Measurements from ENCODE around the gene CD74. TPM values are rescaled to one million over a fixed set of nuclear protein-coding genes. Genes with fewer than 3 reads are reported as not detected.
A peak's percentile ranks its signal among the peaks of the same experiment; 100 is the strongest.

Gene CD74
- total and polyA plus RNA-seq, 2 of the 13 experiments (the other 11 are each of a cell fraction or from before 2014, with no cell fraction given), result 34.1 to 84.4 TPM

DNA sequence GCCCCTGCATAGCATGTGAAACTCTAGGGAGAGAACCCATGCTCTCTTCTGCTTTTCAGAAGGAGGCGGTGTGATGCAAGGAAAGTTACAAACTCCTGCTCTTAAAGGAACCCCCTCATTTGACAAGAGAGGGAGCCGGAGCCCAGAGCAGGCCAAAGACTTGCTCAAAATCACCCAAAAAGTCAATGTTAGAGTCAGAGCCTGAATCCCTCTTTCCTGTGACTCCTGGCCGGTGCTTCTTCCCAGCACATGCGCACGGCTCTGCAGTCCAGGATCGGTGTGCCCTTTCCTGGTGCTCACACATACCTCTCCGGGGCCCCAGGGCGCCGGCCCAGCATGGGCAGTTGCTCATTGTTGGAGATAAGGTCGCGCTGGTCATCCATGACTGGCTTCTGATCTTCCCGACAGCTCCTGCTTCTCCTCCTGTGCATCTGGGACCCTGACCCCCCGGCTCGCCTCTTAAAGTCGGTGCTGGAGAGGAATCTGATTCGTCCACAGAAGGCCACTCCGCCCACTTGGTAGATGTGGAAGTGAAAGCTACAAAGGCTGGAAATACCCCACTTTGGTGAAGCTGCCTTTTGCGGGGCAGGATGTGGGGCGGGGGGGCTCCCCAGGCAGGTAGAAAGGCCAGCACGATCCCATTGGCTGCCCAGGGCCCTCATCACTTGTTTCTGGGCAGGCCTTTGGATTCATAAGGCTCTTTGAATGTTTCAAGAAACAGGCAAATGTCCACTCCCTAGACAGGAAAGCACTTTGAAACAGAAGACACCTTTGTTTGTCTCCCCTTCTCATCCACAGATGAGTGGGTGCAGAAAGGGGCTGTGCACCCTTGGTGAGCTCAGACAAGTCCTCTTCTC lies at the start of gene CD74 (continued):
- TF ChIP-seq SOX13 (IDR thresholded peaks at IDR 0.05) (no peak), SOX13 (CRISPR knock-in tag; conservative IDR thresholded peaks at IDR 0.05 in 1 of 2, IDR thresholded peaks at IDR 0.05 in 1 of 2) (peak in 1 of 2 experiments; percentile 63; a peak in 2 of 4 replicates), MEF2D (CRISPR knock-in tag; IDR thresholded peaks at IDR 0.05) (0 out of 2 replicates have a peak, but pooled peaks have one; percentile 24), SPEN (CRISPR knock-in tag; IDR thresholded peaks at IDR 0.05; ENCODE audit: low read depth) (no peak), ZNF703 (CRISPR knock-in tag; IDR thresholded peaks at IDR 0.05; ENCODE audit: borderline replicate concordance) (peak; percentile 39; the same call in 1 of the 2 replicates), ZNF607 (CRISPR knock-in tag; IDR thresholded peaks at IDR 0.05; ENCODE audit: borderline replicate concordance) (0 out of 2 replicates have a peak, but pooled peaks have one; percentile 29), RNF2 (conservative IDR thresholded peaks at IDR 0.05; ENCODE audit: low read depth) (no peak), ZNF773 (CRISPR knock-in tag; IDR thresholded peaks at IDR 0.05; ENCODE audit: borderline replicate concordance) (no peak), ZNF777 (CRISPR knock-in tag; IDR thresholded peaks at IDR 0.05) (peak; percentile 39; the same call in 1 of the 2 replicates), ZNF572 (CRISPR knock-in tag; IDR thresholded peaks at IDR 0.05) (0 out of 2 replicates have a peak, but pooled peaks have one; percentile 46), YY1 (IDR thresholded peaks at IDR 0.05; ENCODE audit: insufficient read depth, insufficient replicate concordance, low read depth, low read length) (peak; percentile 35), NR3C1 (CRISPR knock-in tag; IDR thresholded peaks at IDR 0.05) (no peak), HMG20B (CRISPR knock-in tag; conservative IDR thresholded peaks at IDR 0.05) (no peak), ATAD3A (CRISPR knock-in tag; IDR thresholded peaks at IDR 0.05) (no peak), ZSCAN9 (CRISPR knock-in tag; IDR thresholded peaks at IDR 0.05; ENCODE audit: borderline replicate concordance) (peak; percentile 48)
- TF ChIP-seq, protein P1, sequence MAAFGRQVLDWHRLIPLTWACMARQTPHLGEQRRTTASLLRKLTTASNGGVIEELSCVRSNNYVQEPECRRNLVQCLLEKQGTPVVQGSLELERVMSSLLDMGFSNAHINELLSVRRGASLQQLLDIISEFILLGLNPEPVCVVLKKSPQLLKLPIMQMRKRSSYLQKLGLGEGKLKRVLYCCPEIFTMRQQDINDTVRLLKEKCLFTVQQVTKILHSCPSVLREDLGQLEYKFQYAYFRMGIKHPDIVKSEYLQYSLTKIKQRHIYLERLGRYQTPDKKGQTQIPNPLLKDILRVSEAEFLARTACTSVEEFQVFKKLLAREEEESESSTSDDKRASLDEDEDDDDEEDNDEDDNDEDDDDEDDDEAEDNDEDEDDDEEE (CRISPR knock-in tag; IDR thresholded peaks at IDR 0.05), result no peak
- TF ChIP-seq, protein P2, sequence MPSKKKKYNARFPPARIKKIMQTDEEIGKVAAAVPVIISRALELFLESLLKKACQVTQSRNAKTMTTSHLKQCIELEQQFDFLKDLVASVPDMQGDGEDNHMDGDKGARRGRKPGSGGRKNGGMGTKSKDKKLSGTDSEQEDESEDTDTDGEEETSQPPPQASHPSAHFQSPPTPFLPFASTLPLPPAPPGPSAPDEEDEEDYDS (CRISPR knock-in tag; IDR thresholded peaks at IDR 0.05), result peak; percentile 98
- TF ChIP-seq, protein P3, sequence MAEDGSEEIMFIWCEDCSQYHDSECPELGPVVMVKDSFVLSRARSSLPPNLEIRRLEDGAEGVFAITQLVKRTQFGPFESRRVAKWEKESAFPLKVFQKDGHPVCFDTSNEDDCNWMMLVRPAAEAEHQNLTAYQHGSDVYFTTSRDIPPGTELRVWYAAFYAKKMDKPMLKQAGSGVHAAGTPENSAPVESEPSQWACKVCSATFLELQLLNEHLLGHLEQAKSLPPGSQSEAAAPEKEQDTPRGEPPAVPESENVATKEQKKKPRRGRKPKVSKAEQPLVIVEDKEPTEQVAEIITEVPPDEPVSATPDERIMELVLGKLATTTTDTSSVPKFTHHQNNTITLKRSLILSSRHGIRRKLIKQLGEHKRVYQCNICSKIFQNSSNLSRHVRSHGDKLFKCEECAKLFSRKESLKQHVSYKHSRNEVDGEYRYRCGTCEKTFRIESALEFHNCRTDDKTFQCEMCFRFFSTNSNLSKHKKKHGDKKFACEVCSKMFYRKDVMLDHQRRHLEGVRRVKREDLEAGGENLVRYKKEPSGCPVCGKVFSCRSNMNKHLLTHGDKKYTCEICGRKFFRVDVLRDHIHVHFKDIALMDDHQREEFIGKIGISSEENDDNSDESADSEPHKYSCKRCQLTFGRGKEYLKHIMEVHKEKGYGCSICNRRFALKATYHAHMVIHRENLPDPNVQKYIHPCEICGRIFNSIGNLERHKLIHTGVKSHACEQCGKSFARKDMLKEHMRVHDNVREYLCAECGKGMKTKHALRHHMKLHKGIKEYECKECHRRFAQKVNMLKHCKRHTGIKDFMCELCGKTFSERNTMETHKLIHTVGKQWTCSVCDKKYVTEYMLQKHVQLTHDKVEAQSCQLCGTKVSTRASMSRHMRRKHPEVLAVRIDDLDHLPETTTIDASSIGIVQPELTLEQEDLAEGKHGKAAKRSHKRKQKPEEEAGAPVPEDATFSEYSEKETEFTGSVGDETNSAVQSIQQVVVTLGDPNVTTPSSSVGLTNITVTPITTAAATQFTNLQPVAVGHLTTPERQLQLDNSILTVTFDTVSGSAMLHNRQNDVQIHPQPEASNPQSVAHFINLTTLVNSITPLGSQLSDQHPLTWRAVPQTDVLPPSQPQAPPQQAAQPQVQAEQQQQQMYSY (CRISPR knock-in tag; IDR thresholded peaks at IDR 0.05), result peak; percentile 93
- TF ChIP-seq, protein P4, sequence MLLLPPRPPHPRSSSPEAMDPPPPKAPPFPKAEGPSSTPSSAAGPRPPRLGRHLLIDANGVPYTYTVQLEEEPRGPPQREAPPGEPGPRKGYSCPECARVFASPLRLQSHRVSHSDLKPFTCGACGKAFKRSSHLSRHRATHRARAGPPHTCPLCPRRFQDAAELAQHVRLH (CRISPR knock-in tag; IDR thresholded peaks at IDR 0.05; ENCODE audit: borderline replicate concordance, low read depth), result peak; percentile 29; the same call in 1 of the 2 replicates
- TF ChIP-seq, protein P5, sequence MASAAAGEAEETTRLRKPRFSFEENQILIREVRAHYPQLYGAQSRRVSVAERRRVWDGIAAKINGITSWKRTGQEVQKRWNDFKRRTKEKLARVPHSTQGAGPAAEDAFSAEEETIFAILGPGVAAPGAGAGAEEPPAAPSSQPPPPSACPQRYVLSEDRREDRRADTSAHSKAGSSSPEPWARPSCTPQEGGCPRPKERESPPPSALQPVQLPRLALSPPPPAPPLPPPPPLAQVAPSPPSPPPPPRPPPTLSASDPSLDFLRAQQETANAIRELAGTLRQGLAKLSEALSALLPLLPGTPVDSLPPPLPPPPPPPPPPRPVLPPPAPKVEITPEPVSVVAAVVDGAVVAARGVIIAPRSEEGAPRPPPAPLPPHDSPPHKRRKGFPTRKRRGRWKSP (CRISPR knock-in tag; IDR thresholded peaks at IDR 0.05), result peak; percentile 26; the same call in 1 of the 2 replicates
- TF ChIP-seq, protein P6, sequence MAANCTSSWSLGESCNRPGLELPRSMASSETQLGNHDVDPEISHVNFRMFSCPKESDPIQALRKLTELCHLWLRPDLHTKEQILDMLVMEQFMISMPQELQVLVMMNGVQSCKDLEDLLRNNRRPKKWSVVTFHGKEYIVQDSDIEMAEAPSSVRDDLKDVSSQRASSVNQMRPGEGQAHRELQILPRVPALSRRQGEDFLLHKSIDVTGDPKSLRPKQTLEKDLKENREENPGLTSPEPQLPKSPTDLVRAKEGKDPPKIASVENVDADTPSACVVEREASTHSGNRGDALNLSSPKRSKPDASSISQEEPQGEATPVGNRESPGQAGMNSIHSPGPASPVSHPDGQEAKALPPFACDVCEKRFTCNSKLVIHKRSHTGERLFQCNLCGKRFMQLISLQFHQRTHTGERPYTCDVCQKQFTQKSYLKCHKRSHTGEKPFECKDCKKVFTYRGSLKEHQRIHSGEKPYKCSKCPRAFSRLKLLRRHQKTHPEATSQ (CRISPR knock-in tag; IDR thresholded peaks at IDR 0.05; ENCODE audit: borderline replicate concordance), result 0 out of 2 replicates have a peak, but pooled peaks have one; percentile 51

Measured in HepG2 (cell line).